OCI-LY3 (cell line): ENCODE measurements around the gene ABCA4.

Experiments used
- CTCF ChIP-seq: fragments of 200-600, 300-600 bp; sonication (generic); IDR thresholded peaks from 2 replicates; pipeline ENCODE4 v1.5.1; 2014; ENCODE audit warnings: antibody characterized with exemption, low read length, low read depth
- EZH2phosphoT487 ChIP-seq: fragments of 200-600 bp; shearing (Covaris generic); IDR thresholded peaks from 2 replicates; pipeline ENCODE4 v1.6.1; 2018; ENCODE audit warnings: antibody characterized with exemption, mixed run types, low read depth

DNA sequence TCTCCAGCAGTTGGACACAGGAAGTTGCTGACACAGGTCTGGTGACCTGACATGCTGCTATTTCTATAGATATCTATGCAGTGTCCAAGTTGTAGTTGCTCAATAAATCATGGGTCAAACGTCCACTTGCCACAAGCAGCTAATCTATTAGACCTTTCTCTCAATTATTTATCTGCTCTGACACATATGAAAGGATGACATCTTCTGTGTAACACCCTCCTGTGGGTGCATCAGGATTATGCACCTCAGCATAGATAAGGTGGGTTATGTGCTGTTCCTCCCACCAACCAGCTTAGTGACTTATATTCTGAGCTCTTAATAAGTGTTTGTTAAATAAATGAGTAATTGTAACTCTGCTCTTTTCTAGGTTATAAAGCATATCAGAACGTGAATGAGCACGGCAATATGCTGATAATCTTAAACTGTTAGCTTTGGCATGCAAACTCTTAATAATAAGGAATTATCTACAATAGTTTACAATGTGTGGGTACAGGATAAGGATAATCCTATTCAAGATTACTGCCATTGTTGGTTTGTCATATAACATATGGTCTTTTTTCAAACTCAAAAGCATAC, 121.0 kb downstream of the ABCA4 start:
- no peak for TF ChIP-seq CTCF
- TF ChIP-seq EZH2phosphoT487, result no peak
